Endothelial cell (in vitro differentiated cells): ENCODE data around the gene SHC3. TPM values are rescaled to one million over a fixed set of nuclear protein-coding genes. Genes with fewer than 3 reads are reported as not detected.

Source experiments
- DNase-seq: peaks from one replicate; pipeline ENCODE4 v3.0.0; 2021; ENCODE audit warnings: low spot score
- H3K27ac Mint-ChIP-seq: one replicate; pipeline ENCODE4 v1.8.0; 2021; ENCODE audit warnings: mixed read lengths, inconsistent platforms; ENCODE audit not compliant: unreplicated experiment
- H3K27me3 Mint-ChIP-seq: one replicate; pipeline ENCODE4 v1.8.0; 2021; ENCODE audit warnings: mild to moderate bottlenecking, moderate library complexity, mixed read lengths, inconsistent platforms; ENCODE audit not compliant: unreplicated experiment
- H3K36me3 Mint-ChIP-seq: one replicate; pipeline ENCODE4 v1.8.0; 2021; ENCODE audit warnings: mild to moderate bottlenecking, low read depth, mixed read lengths, inconsistent platforms; ENCODE audit not compliant: unreplicated experiment
- H3K4me1 Mint-ChIP-seq: one replicate; pipeline ENCODE4 v1.8.0; 2021; ENCODE audit warnings: mild to moderate bottlenecking, mixed read lengths, inconsistent platforms; ENCODE audit not compliant: unreplicated experiment
- H3K4me3 Mint-ChIP-seq: one replicate; pipeline ENCODE4 v1.8.0; 2021; ENCODE audit warnings: mild to moderate bottlenecking, mixed read lengths, inconsistent platforms; ENCODE audit not compliant: unreplicated experiment
- H3K9me3 Mint-ChIP-seq: one replicate; pipeline ENCODE4 v1.8.0; 2021; ENCODE audit warnings: mixed read lengths, inconsistent platforms; ENCODE audit not compliant: unreplicated experiment
- CTCF ChIP-seq: fragments of 200-600 bp; sonication (generic); IDR thresholded peaks from one replicate; pipeline ENCODE4 v1.5.0; 2021; ENCODE audit warnings: antibody characterized with exemption; ENCODE audit not compliant: unreplicated experiment
- total RNA-seq: library from RNA; stranded (reverse); fragmentation: NEBNext Ultra II Directional; extraction: Animal tissue kit (Norgen Biotek cat#: 25700); gene quantifications from one replicate; pipeline ENCODE4 v1.2.1, GENCODE V29; 2021; ENCODE audit not compliant: unreplicated experiment

Gene SHC3
- total RNA-seq, 1 donor from 2014 or later: 6.5 TPM

GRCh38 chr9:89049646-89050045 lies 129.0 kb downstream of the SHC3 start:
- no peak overlapping the region for H3K27ac Mint-ChIP-seq
- no peaks in the 10 kb centered on the region for H3K27me3 Mint-ChIP-seq
- no peaks in the 10 kb centered on the region for H3K4me1 Mint-ChIP-seq
- no peak overlapping the region for H3K4me3 Mint-ChIP-seq
- H3K9me3 Mint-ChIP-seq: no peaks in the 10 kb centered on the region
- no peak for TF ChIP-seq CTCF
- H3K36me3 Mint-ChIP-seq: no peaks in the 10 kb centered on the region
- no peak for DNase-seq

- no peaks in the 10 kb centered on the region for H3K36me3 Mint-ChIP-seq
- TF ChIP-seq CTCF: no peak
- no peak overlapping the region for H3K27ac Mint-ChIP-seq
- no peaks in the 10 kb centered on the region for H3K9me3 Mint-ChIP-seq
- H3K27me3 Mint-ChIP-seq: no peaks in the 10 kb centered on the region
- no peaks in the 10 kb centered on the region for H3K4me1 Mint-ChIP-seq
- no peak overlapping the region for H3K4me3 Mint-ChIP-seq
- DNase-seq: no peak
These were observed 130.0 kb downstream of the SHC3 start for GRCh38 chr9:89048616-89049015.

- no peaks in the 10 kb centered on the region for H3K27me3 Mint-ChIP-seq
- no peak overlapping the region for H3K4me3 Mint-ChIP-seq
- TF ChIP-seq CTCF: no peak
- H3K27ac Mint-ChIP-seq: no peak overlapping the region
- no peak for DNase-seq
- no peaks in the 10 kb centered on the region for H3K4me1 Mint-ChIP-seq
- H3K9me3 Mint-ChIP-seq: no peaks in the 10 kb centered on the region
- H3K36me3 Mint-ChIP-seq: no peaks in the 10 kb centered on the region
These were observed 131.0 kb downstream of the SHC3 start for GRCh38 chr9:89047667-89048066.

GRCh38 chr9:89046832-89047231 lies 131.8 kb downstream of the SHC3 start:
- no peaks in the 10 kb centered on the region for H3K27me3 Mint-ChIP-seq
- H3K27ac Mint-ChIP-seq: no peak overlapping the region
- H3K9me3 Mint-ChIP-seq: no peaks in the 10 kb centered on the region
- no peak for DNase-seq
- no peaks in the 10 kb centered on the region for H3K36me3 Mint-ChIP-seq
- no peaks in the 10 kb centered on the region for H3K4me1 Mint-ChIP-seq
- no peak overlapping the region for H3K4me3 Mint-ChIP-seq
- no peak for TF ChIP-seq CTCF

GRCh38 chr9:89044881-89045280 lies 133.7 kb downstream of the SHC3 start:
- Mint-ChIP-seq H3K4me1 (no peaks in the 10 kb centered on the region), H3K4me3 (no peak overlapping the region), H3K36me3 (no peaks in the 10 kb centered on the region), H3K27me3 (no peaks in the 10 kb centered on the region), H3K27ac (no peak overlapping the region), H3K9me3 (no peaks in the 10 kb centered on the region)
- no peak for DNase-seq
- no peak for TF ChIP-seq CTCF
